HG03460 (cell line): ENCODE data around the gene PPOX.
A peak's percentile ranks its signal among the peaks of the same experiment; 100 is the strongest.

Experiments
- ATAC-seq: cut with Tn5 transposase; IDR thresholded peaks from one replicate; pipeline ENCODE4 v1.9.1; 2021; ENCODE audit not compliant: unreplicated experiment

The PPOX gene

GRCh38 chr1:161175771-161176453 is 9.7 kb downstream of the PPOX start:
- no peak for ATAC-seq

DNA sequence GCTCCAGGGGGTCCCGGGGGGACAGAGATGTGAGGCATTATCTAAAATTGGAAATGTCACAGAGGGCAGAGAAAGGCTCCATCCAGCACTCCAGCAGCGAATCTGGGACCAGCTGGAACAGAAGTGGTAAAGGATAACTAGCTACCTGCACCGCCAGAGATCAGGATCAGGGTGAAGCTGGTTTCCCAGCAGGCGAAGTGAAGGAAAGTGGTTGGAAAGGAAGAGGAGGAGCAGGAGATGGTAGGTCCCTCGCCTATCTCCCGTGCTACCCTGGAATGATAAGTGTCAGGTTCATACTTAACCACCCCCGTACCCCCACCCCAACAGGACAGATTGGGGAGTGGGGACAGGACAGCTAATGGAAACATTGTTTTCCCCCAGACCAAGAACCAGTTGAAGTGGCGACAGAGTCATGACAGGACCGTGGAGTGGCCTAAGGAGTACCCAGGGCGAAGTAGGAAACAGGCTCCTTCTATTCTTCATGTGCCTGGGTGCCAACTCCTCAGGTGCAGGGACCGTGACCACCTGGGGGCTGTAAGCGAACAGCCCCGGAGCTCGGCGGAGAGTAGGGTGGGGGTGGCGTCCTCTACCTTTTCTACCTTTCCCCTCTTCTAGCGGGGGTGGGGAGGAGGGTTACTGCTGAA is 10.4 kb downstream of the PPOX start:
- ATAC-seq = peak; percentile 4

GRCh38 chr1:161177112-161177935 is 11.1 kb downstream of the PPOX start, which contains the start of gene B4GALT3:
Gene B4GALT3, minus strand, starts transcription at chr1:161177507. Its CDS starts 1,447 bp downstream, at chr1:161176060.
- peak; percentile 77 for ATAC-seq

DNA sequence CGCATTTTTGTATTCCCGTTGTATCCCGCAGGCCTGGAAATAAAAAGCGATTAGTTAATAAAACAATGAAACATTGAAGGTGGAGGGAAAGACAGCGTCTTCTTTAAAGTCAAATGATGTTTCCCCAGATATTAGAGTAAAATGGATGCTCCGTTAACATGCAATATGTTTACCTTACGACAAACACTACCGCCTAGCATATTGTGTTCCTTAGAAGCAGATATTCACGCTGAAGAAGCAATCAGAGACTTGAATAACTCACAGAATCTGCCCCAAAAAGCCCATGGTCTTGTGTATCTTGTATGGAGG is 11.7 kb downstream of the PPOX start:
- no peak for ATAC-seq

GRCh38 chr1:161179698-161180097 is 13.5 kb downstream of the PPOX start:
- no peak for ATAC-seq

DNA sequence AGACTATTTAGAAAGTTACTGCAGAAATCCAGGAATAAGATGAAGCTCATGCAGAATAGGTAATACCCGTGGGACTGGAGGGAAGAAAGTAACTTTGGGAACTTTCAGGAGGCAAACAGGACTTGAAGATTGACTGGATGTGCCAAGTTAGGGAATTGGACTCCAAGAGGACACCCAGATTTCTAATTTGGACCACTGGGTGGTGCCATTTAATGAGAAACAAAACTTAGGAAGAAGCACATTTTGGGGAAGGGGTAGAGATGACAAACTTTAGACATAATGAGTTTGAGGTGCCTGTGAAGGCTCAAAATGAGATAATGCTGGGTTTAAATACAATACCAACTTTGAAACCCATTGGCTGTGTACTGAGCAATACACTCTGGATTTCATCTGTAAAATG is 14.4 kb downstream of the PPOX start:
- ATAC-seq = no peak

DNA sequence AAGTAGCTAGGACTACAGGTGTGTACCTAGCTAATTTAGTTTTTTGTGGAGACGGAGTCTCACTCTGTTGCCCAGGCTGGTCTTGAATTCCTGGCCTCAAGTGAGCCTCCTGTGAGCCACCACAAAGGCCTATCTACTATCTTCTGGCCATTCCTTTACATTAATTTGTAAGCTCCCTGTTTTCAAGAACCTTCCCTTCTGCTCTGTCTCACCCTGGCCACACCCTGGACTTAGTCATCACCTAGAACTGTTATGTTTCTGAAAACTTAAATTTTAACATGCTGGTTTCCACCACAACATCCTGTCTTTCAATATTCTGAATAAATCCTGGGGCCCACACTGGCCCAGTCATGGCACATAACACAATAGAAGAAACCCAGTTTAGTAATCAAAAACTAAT is 16.0 kb downstream of the PPOX start:
- ATAC-seq = peak; percentile 54

GRCh38 chr1:161185282-161185682 is 19.1 kb downstream of the PPOX start:
- ATAC-seq = peak; percentile 69

GRCh38 chr1:161185732-161186311 is 19.6 kb downstream of the PPOX start:
- ATAC-seq = no peak

DNA sequence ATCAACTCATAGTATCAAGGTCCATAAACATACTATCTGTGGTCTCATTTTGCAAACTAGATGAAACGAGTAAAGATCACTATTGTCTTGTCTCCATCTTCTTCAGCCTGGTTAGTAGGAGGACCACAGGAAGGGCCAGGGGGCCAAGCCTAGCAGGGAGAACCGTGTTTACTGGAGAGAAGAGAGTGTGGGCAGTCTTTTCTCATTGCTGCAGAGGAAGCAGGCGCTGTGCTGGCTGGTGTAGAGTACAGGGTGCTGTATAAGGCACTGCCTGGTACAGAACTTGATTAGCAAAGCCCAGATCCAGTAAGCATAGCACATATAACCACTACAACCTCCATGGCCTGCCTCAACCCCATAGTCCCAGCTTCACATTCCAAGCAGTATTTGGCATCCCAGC is 21.1 kb downstream of the PPOX start:
- ATAC-seq = no peak

DNA sequence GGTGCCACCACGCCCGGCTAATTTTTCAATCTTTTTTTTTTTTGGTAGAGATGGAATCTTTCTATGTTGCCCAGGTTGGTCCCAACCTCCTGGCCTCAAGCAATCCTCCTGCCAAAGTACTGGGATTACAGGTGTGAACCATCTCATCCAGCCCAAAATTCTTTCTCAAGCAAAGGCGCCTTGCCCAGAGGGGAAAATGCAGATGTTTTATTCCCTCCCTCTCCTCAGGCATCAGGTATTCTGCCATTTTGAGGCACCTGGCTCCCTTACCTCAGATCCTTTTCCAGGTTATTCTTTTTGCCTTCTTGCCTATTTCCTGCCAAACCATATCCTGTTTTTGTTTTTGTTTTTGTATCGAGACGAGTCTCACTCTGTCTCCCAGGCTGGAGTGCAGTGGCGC is 22.2 kb downstream of the PPOX start:
- no peak for ATAC-seq

DNA sequence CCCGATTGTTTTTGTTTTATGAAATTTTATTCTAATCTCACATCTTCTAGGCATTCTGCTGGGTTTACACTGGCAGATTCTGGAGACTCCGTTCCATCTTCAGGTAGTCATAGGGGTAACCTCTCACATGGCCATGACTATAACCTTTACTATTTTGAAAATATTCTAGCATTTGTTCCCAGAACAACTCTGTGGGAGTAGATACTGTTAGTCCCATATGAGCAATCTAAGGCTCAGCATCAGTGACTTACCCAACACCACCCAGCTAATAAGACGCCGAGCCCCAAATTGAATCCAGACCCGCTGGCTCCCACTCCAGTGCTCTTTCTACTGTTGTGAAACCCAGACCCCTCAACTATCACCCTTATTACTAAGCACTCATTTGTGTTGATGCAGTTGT is 22.8 kb downstream of the PPOX start:
- ATAC-seq = no peak

GRCh38 chr1:161190962-161191521 is 24.8 kb downstream of the PPOX start:
- no peak for ATAC-seq

DNA sequence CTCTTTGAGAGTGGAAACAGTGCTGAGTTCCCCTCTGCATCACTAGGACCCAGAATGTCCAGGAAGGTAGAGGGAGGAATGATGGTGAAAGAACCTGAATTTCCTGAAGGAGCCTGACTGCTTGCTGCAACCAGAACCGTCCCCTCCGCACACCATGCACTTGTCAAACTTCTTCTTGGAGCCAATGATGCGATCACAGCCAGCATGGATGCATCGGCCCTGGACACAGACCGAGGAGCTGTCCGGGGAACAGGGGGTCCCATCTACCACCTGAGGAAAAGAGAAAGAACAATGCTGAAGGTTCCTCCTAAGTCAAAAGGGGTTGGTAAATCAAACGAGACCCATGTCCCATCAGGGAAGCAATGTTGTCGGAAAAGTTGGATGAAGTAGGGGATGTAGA is 25.7 kb downstream of the PPOX start:
- no peak for ATAC-seq

- peak; percentile 66 for ATAC-seq
These were observed 26.5 kb downstream of the PPOX start for GRCh38 chr1:161192476-161193465.

DNA sequence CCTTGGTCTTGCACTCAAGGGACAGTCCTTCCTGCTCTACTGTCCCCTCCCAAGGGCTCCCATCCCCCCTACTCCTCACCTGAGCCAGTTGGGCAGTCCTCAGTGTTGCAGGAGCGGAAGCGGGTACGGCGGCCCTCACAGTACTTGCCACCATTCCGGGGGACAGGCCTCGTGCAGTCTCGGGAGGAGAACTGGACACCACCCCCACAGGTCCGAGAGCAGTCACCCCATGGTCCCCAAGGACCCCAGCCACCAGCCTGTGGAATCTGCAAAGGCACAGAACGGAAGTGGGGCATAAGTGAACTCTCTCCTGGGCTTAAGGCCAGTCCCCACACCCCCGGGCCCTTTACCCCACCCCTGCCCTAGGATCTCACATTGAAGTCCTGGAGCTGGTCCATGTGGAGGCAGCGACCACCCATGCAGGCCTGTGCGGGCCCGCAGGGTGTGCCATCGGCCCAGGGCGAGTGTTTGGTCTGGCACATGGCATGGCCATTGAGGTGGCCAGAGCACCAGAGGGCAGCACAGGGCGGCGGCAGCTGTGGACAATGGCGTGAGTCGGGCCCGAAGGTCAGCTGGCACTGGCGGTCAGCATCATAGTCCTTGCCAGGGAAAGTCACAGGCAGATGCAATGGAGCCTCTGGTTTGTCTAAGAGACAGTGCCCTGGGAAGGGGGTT is 27.5 kb downstream of the PPOX start:
- no peak for ATAC-seq

DNA sequence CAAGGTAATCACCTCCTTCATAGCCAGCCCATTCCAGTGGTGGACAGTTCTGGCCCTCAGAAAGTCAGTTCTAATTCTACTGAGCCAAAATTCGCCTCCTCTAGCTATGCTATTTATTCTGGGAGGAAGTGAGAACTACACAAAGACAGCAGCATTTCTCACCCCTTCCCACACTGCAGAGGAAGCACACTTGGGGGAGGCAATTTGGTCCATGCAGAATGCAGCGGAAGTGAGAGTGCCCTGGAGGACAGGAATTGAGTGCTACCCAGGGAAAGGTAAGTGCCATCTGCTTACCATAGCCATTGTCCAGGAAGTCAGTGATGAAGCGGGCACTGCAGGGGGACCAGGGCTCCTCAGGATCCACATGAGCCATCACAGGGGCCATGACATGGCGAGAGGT is 28.9 kb downstream of the PPOX start:
- ATAC-seq = peak; percentile 59

DNA sequence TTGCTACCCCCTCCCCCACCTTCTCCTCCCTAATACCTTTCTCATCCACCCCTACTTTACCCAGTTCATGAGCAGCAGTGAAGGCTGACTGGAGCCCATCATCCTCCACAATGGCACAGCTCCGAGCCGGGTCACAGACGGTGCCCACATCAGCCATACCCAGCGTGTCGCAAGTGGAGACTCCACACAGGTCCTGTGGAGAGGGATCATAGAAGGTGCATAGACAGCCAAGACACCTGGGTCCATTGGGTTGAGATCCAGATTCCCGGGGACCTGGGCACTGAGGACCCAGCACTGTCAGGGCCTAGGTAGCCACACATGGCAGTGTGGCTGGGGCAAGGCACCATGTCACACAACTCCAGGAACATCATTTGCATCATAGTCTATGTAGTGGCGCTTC is 29.9 kb downstream of the PPOX start:
- ATAC-seq = no peak
